SK-N-MC (cell line): ENCODE results near the gene ANTXR2.

Experiments
- EZH2 ChIP-seq: fragments of 200-600 bp; sonication (generic); IDR thresholded peaks from one replicate; pipeline ENCODE4 v1.6.1; 2017; ENCODE audit warnings: antibody characterized with exemption
- FOXP2 ChIP-seq: optimal IDR thresholded peaks from 2 replicates; pipeline ENCODE3; 2011; ENCODE audit warnings: mild to moderate bottlenecking, moderate library complexity; ENCODE audit not compliant: insufficient read depth; ENCODE audit errors: extremely low read length, control extremely low read depth
- POLR2AphosphoS5 ChIP-seq: IDR thresholded peaks from 2 replicates; pipeline ENCODE4 v1.6.1; 2012; ENCODE audit warnings: mild to moderate bottlenecking, low read depth, low read length, borderline replicate concordance

- TF ChIP-seq POLR2AphosphoS5 (no peak), EZH2 (no peak), FOXP2 (no peak)
These were observed 1.3 kb downstream of the ANTXR2 start for GRCh38 chr4:80071604-80072227.
